Measurements from ENCODE around the gene IL33. TPM values are rescaled to one million over a fixed set of nuclear protein-coding genes. Genes with fewer than 3 reads are reported as not detected.

The IL33 gene
- total RNA-seq, 1 experiment from 2014 or later: 0.07 TPM

GRCh38 chr9:6218099-6218502 is 2.5 kb downstream of the IL33 start:
- POLR2A ChIA-PET: no interaction called here
- CTCF ChIA-PET: interaction anchor here (1.0 kb wide), 1 partner anchor 23 kb away, joined by 3 read pairs; no protein-coding TSS in a partner anchor
- Mint-ChIP-seq H3K4me3 (no peak overlapping the region), H3K27me3 (ENCODE audit: low read depth) (no peaks in the 10 kb centered on the region), H3K9me3 (no peaks in the 10 kb centered on the region), H3K36me3 (no peaks in the 10 kb centered on the region), H3K4me1 (peaks cover 9% of the 10 kb centered on the region), H3K27ac (no peak overlapping the region)
- ATAC-seq (no peak), DNase-seq (ENCODE audit: low spot score) (no peak)
- TF ChIP-seq CREM (CRISPR knock-in tag; IDR thresholded peaks at IDR 0.05) (no peak), NR3C1 (CRISPR knock-in tag; conservative IDR thresholded peaks at IDR 0.05; ENCODE audit: low read depth) (no peak), ZNF263 (CRISPR knock-in tag; IDR thresholded peaks at IDR 0.05; ENCODE audit: low read depth) (no peak), E2F1 (CRISPR knock-in tag; IDR thresholded peaks at IDR 0.05) (no peak), HMGXB4 (CRISPR knock-in tag; IDR thresholded peaks at IDR 0.05) (no peak), ATF3 (CRISPR knock-in tag; conservative IDR thresholded peaks at IDR 0.05) (no peak), ZNF425 (CRISPR knock-in tag; conservative IDR thresholded peaks at IDR 0.05) (no peak), ETV6 (CRISPR knock-in tag; IDR thresholded peaks at IDR 0.05) (no peak), CDX4 (CRISPR knock-in tag; IDR thresholded peaks at IDR 0.05; ENCODE audit: borderline replicate concordance) (no peak), ARID4B (CRISPR knock-in tag; IDR thresholded peaks at IDR 0.05; ENCODE audit: borderline replicate concordance) (no peak), SMAD3 (CRISPR knock-in tag; IDR thresholded peaks at IDR 0.05; ENCODE audit: borderline replicate concordance) (no peak), ATF1 (CRISPR knock-in tag; IDR thresholded peaks at IDR 0.05) (no peak), ATF2 (CRISPR knock-in tag; IDR thresholded peaks at IDR 0.05; ENCODE audit: borderline replicate concordance, low read depth) (no peak), FOXK1 (CRISPR knock-in tag; IDR thresholded peaks at IDR 0.05) (no peak), TEAD4 (CRISPR knock-in tag; IDR thresholded peaks at IDR 0.05) (no peak), IRF2 (CRISPR knock-in tag; IDR thresholded peaks at IDR 0.05; ENCODE audit: borderline replicate concordance, low read depth) (no peak), MLX (CRISPR knock-in tag; IDR thresholded peaks at IDR 0.05) (no peak), CBFB (CRISPR knock-in tag; IDR thresholded peaks at IDR 0.05; ENCODE audit: low read depth) (no peak), ZSCAN18 (CRISPR knock-in tag; IDR thresholded peaks at IDR 0.05) (no peak), ERG (CRISPR knock-in tag; IDR thresholded peaks at IDR 0.05) (no peak)

Data from WTC11 (cell line).